ENCODE measurements around the gene SLC7A1. TPM values are rescaled to one million over a fixed set of nuclear protein-coding genes. Genes with fewer than 3 reads are reported as not detected.

Gene SLC7A1
- total and polyA plus RNA-seq, 2 of the 13 experiments (the other 11 are each of a cell fraction or from before 2014, with no cell fraction given) = 14.5 to 15.3 TPM

GRCh38 chr13:29547153-29547552 lies 48.3 kb downstream of the SLC7A1 start:
- in situ Hi-C loops (cut with HindIII; ENCODE audit: extremely low pct_ligation_motif_present, low pct_unique_long_range_greater_than_20kb) (no loop called here), intact Hi-C loops (cut with micrococcal nuclease; ENCODE audit: unreplicated experiment) (no loop called here)
- Histone ChIP-seq H3K9me3 (ENCODE audit: low read length) (no peaks in the 10 kb centered on the region), H3K4me3 (replicated peaks in 1 of 3; ENCODE audit: insufficient read depth in 1 of 3, low read depth in 2 of 3, low read length in 3 of 3) (no peak overlapping the region), H3K36me3 (replicated peaks in 1 of 2; ENCODE audit: control insufficient read depth in 1 of 2, insufficient read depth in 2 of 2, low read length in 2 of 2) (peaks cover 24 to 59% of the 10 kb centered on the region in 2 experiments), H3K27ac (ENCODE audit: extremely low read length, insufficient read depth, low read length) (no peak overlapping the region), H4K20me1 (ENCODE audit: insufficient read depth, low read length) (peaks cover 36% of the 10 kb centered on the region), H3K4me1 (ENCODE audit: insufficient read depth, low read length) (peaks cover 17% of the 10 kb centered on the region), H2AFZ (ENCODE audit: low read length) (no peak overlapping the region), H3K9ac (ENCODE audit: insufficient read depth, low read depth, low read length) (no peak overlapping the region), H3K4me2 (ENCODE audit: low read depth, low read length) (no peak overlapping the region), H3K27me3 (ENCODE audit: control insufficient read depth in 1 of 2, insufficient read depth in 2 of 2, low read length in 2 of 2) (no peaks in the 10 kb centered on the region), H3K79me2 (ENCODE audit: insufficient read depth, low read length) (peaks cover 30% of the 10 kb centered on the region)
- no TSS peak for BruUV-seq (replicated peaks)
- 99% methylated on average over 7 of the region's 7 CpGs for WGBS (ENCODE audit: low lambda C conversion rate)
- FAIRE-seq (no peak), ATAC-seq (no peak), DNase-seq (ENCODE audit: low spot score) (no peak)
- ChIA-PET CTCF (ENCODE audit: low intra/inter-chr PET ratio, low total read pairs) (no interaction called here), POLR2A (no interaction called here)
- TF ChIP-seq ZBTB3 (CRISPR knock-in tag; IDR thresholded peaks at IDR 0.05; ENCODE audit: borderline replicate concordance, low read depth) (no peak), ZNF605 (CRISPR knock-in tag; IDR thresholded peaks at IDR 0.05) (no peak)
- TF ChIP-seq, protein P1, sequence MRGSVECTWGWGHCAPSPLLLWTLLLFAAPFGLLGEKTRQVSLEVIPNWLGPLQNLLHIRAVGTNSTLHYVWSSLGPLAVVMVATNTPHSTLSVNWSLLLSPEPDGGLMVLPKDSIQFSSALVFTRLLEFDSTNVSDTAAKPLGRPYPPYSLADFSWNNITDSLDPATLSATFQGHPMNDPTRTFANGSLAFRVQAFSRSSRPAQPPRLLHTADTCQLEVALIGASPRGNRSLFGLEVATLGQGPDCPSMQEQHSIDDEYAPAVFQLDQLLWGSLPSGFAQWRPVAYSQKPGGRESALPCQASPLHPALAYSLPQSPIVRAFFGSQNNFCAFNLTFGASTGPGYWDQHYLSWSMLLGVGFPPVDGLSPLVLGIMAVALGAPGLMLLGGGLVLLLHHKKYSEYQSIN (CRISPR knock-in tag; IDR thresholded peaks at IDR 0.05; ENCODE audit: borderline replicate concordance) = no peak
- TF ChIP-seq, protein P2, sequence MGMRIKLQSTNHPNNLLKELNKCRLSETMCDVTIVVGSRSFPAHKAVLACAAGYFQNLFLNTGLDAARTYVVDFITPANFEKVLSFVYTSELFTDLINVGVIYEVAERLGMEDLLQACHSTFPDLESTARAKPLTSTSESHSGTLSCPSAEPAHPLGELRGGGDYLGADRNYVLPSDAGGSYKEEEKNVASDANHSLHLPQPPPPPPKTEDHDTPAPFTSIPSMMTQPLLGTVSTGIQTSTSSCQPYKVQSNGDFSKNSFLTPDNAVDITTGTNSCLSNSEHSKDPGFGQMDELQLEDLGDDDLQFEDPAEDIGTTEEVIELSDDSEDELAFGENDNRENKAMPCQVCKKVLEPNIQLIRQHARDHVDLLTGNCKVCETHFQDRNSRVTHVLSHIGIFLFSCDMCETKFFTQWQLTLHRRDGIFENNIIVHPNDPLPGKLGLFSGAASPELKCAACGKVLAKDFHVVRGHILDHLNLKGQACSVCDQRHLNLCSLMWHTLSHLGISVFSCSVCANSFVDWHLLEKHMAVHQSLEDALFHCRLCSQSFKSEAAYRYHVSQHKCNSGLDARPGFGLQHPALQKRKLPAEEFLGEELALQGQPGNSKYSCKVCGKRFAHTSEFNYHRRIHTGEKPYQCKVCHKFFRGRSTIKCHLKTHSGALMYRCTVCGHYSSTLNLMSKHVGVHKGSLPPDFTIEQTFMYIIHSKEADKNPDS (CRISPR knock-in tag; IDR thresholded peaks at IDR 0.05) = no peak

GRCh38 chr13:29546662-29547061 lies 48.8 kb downstream of the SLC7A1 start:
- Histone ChIP-seq H4K20me1 (ENCODE audit: insufficient read depth, low read length) (peaks cover 36% of the 10 kb centered on the region), H3K36me3 (replicated peaks in 1 of 2; ENCODE audit: control insufficient read depth in 1 of 2, insufficient read depth in 2 of 2, low read length in 2 of 2) (peaks cover 21 to 56% of the 10 kb centered on the region in 2 experiments), H3K9ac (ENCODE audit: insufficient read depth, low read depth, low read length) (no peak overlapping the region), H3K27ac (ENCODE audit: extremely low read length, insufficient read depth, low read length) (no peak overlapping the region), H3K79me2 (ENCODE audit: insufficient read depth, low read length) (peaks cover 30% of the 10 kb centered on the region), H3K4me2 (ENCODE audit: low read depth, low read length) (no peak overlapping the region), H3K9me3 (ENCODE audit: low read length) (no peaks in the 10 kb centered on the region), H2AFZ (ENCODE audit: low read length) (no peak overlapping the region), H3K4me1 (ENCODE audit: insufficient read depth, low read length) (peaks cover 17% of the 10 kb centered on the region), H3K4me3 (replicated peaks in 1 of 3; ENCODE audit: insufficient read depth in 1 of 3, low read depth in 2 of 3, low read length in 3 of 3) (no peak overlapping the region), H3K27me3 (ENCODE audit: control insufficient read depth in 1 of 2, insufficient read depth in 2 of 2, low read length in 2 of 2) (no peaks in the 10 kb centered on the region)
- POLR2A ChIA-PET = no interaction called here
- WGBS (ENCODE audit: low lambda C conversion rate) = 99% methylated on average over 7 of the region's 8 CpGs
- ATAC-seq = no peak
- no TSS peak for BruUV-seq (replicated peaks)
- no peak for TF ChIP-seq SMC3 (IDR thresholded peaks at IDR 0.05; ENCODE audit: low read length)
- no peak for TF ChIP-seq FOXO1 (CRISPR knock-in tag; IDR thresholded peaks at IDR 0.05)
- TF ChIP-seq TARDBP (CRISPR knock-in tag; IDR thresholded peaks at IDR 0.05) = no peak
- FAIRE-seq = no peak
- in situ Hi-C loops (cut with HindIII; ENCODE audit: extremely low pct_ligation_motif_present, low pct_unique_long_range_greater_than_20kb) (no loop called here), intact Hi-C loops (cut with micrococcal nuclease; ENCODE audit: unreplicated experiment) (no loop called here)
- DNase-seq (ENCODE audit: low spot score) = no peak
- CTCF ChIA-PET (ENCODE audit: low intra/inter-chr PET ratio, low total read pairs) = no interaction called here
